Activated CD8-positive, alpha-beta memory T cell treated with anti-CD3 and anti-CD28 coated beads for 24 hours (primary cell): Measurements from ENCODE around the gene EPHA10.
A peak's percentile ranks its signal among the peaks of the same experiment; 100 is the strongest.
"Not testable (repeated sequence)": the region's sequence is repeated elsewhere in the genome, so short reads cannot be mapped to it uniquely, and the experiment has no call there.

Source experiments
- DNase-seq: peaks from one replicate; pipeline ENCODE4 v3.0.0-alpha.2; 2020

Gene EPHA10

DNA sequence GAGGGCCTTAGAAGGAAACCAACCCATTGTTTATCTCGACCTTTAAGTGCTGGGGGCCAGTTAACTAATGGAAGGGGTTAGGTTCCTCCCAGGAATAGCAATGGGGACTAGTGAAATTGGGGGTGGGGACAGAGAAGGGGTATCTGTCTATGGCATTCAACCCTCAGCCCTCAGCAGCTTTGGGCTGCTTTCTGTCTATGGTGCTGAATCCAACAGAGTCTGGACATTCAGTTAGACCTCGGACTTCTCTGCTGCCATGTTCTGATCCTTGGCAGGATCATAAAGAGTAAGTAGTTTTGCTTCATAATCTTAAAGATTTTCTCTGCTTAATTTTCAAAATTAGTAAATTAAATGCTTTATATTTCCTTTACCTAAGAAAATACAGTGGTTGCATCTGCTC lies 2.6 kb upstream of the EPHA10 start:
- DNase-seq, result no peak

DNA sequence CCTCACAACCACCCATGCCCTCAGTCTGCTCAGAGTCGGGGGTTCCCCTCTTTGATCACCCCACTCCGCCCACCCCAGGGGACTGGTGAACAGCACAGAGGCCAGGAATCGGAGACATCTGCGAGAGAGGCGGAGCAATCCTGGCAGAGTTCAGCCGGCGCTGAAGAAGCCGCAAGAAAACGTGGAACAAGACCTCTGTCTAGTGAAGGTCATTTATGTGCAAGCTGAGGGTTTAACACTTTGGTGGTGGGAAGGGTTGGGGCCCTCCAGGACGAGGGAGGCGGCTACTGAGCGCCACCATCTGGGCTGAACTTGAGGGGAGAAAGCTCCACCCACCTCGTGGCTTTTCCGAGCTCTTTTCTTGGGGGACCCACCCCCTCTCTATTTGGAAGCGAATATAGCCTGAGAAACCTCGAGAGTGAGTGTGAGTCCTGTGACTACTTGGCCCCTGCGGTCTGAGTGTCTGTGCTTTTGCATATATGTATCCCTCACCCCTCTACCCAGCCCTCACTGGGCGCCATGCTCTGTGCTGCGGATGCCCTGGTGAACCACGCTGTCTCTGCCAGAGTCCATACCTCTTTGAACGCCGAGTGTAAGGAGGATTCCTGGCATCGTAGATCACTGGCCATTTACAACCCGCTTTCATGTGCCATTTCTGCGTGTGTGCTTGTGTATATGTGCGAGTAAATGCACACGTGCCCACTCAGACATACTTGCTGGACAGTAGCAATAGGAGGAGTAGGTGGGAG lies 1.2 kb upstream of the EPHA10 start:
- peak; percentile 58 for DNase-seq

DNA sequence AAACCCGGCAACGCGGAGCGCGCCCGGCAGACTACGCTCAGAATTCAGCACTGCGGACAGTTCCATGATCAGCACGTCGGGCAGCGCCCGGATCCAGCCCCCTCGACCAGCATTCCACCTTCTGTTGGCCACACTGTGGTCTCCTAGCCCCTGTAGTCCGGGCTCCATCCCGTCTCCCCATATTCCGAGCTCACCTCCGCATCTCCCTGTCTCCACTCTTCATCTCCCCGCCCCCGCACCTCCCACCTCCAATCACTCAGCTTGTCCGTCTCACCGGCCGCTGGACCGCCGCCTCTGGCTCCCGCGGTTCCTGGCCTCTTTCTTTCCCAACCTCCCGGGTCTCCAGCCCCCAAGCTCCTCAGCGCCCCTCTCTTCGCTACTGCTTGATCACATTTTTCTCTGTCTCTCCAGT lies 500 bp downstream of the EPHA10 start:
- peak; percentile 76 for DNase-seq

DNA sequence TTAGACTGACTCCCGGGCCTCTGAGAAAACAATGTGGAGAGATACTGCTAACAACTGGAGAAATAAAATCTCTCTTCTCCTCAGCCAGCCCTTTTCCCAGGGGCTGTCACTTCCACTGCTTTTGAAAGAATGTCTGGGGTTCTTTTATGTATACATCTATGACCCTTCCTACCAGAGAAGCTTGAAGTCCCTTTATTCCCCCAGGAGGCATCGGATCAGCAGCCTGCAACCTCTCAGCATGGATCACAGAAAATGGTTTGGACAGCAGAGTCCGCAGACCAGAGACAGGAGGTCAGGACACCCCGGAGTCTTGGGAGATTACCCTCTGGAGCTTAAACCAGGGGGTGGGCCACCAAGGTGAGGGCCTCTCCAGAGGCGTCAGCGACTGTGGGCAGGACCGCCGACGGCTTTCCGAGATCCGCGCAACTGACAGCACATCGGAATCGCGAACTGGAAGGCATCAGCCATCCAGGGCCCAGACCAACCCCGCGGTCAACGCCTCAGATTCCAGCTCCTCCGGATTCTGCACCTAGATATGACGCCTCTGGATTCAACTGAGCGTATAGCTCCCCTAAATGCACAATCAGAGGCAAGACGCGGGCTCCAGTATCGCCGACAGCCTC lies 1.0 kb downstream of the EPHA10 start:
- no peak for DNase-seq

DNA sequence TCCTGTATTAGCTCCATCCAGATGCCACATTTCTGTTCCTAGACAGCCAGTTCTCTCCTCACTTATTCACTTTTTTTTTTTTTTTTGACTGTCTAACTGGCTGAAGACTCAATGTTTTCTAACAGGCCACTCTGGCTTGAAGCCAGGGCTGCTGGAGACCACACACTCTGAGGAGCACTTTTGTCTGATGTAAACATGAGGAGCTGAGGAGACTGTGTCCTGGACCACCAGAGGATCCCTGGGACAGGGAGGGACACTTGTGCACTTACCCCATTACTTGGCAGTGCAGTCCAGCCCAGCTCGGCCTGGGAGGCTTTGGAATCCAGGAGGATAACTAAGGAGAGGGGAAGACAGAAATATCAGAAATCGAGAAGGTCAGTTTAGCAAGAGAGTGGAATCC lies 2.4 kb downstream of the EPHA10 start:
- peak; percentile 28 for DNase-seq

DNA sequence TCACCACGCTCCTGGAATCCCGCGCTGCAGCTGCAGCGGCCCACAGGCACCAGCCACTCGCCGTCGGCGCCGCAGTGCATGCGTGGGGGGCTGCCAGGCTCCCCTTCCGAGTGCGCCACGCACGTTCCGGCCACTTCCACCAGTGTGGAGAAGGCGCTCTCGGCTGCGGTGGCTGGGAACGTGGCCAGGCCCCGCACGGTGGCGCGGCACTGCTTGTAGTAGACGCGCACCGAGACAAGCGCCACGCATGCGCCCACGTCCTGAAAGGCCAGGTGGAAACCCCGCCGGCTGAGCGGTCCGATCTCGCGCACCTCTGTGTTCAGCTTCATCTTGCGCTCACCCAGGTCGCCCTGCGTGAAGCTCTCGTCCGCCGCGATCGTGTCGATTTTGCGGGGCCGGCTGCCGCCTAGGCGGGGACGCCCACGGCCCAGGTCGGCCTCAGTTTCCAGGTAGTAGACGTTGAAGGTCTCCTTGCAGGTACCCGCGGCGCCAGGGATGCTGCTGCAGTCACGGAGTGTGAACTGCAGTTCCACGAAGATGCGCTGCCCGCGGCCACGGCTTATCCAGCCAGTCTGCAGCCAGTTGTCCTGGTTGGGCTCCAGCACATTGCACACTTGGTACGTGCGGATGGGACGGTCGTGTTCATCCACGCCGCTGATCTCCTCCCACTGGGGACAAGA lies 3.4 kb downstream of the EPHA10 start:
- DNase-seq, result peak; percentile 43

DNA sequence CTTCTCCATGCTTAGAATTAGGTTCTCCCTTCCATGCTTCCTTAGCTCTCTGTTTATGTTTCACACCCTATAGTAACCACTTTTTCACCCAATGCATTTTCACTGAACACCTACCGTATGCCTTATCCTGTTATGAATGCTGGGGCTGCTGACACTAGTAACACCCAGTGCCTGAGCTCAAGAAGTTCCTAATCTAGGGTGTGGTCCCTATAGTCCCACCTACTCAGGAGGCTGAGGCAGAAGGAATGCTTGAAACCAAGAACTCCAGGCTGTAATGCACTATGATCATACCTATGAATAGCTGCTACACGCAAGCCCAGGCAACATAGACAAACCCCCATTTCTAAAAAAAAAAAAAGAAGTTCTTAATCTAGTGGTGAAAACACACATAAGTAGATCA lies 5.5 kb downstream of the EPHA10 start:
- DNase-seq, result peak; percentile 1

DNA sequence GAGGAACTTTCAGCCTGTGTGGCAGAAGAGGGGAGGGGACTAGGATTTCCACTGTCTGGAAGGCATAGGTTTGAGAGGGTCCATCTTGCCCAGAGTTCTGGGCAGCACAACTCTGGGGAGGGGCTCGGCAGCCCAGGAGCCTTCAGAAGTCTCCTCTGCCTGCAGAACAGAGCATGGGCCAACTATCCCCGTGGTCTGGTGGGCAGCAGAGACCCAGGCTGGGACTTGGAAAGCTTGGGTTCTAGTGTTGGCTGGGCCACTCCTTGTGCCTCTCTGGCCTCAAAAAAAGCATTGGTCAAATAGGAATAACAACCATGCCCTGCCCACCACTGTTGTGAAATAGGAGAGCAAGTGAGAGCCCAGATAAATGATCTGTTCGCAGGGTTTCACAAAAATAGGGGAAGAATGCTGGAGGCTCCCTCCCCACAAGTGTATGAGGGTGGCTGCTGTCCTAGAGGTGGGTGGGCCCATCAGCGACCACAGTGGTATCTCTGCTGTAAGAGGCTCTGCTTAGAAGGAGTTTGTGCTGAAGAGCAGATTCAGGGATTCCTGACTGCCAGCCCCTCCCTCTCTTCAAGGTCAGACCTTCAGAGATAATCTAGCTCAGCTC lies 8.9 kb downstream of the EPHA10 start:
- DNase-seq, result peak; percentile 24

DNA sequence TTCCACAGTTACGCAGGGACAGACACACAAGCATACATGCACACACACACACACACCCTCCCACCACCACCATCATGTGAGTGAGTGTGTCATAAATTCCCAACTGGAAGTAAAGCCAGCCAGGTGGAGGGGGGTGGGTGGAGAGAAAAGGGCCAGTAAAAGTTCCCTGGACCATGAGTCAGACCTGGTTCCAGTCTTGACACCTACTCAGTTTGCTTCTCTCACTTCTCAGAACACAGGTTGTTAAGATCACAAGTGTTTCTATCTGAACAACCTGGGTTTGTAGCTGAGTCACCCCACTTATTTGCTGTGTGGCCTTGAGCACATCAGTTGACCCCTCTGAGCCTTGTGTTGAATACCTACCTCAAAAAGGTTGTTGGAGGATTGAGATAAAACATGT lies 9.6 kb downstream of the EPHA10 start:
- peak; percentile 52 for DNase-seq

DNA sequence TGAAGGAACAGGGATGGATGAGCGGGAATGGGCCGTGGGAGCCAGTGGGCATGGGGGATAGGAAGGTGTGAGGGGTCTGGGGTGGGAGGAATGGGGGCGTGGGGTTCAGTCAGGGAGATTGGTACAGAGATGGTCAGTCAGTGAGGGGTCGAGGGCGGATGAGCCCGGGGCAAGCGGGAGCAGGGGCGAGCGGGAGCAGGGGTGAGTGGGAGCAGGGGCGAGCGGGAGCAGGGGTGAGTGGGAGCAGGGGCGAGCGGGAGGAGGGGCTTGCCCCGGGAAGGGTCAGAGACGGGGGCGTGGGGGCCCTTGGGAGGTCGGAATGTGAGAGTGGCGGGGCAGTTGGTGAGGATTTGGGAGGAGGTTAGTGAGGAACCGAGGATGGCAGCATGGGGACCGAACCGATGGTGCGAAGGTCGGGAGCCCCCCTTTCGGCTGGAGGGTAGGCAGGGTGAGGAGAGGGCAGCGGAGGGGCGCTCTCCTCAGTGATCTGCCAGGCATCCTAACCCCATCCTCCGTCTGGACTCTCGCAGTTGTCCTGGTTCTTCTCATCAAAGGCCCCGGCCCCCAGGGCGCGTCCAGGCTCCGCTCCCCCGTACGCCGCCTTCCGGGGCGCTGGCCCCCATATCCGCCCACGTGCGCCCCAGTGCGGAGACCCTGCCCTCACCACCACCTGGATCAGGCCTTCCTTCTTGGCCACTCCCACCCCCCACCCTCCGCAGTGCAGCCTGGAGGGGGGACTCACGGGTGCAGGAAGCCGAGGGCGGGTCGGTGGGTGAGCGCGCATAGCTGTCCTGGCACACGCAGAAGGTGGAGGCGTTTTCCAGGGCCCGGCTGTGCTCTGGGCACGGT lies 11.2 kb downstream of the EPHA10 start:
- no peak for DNase-seq

DNA sequence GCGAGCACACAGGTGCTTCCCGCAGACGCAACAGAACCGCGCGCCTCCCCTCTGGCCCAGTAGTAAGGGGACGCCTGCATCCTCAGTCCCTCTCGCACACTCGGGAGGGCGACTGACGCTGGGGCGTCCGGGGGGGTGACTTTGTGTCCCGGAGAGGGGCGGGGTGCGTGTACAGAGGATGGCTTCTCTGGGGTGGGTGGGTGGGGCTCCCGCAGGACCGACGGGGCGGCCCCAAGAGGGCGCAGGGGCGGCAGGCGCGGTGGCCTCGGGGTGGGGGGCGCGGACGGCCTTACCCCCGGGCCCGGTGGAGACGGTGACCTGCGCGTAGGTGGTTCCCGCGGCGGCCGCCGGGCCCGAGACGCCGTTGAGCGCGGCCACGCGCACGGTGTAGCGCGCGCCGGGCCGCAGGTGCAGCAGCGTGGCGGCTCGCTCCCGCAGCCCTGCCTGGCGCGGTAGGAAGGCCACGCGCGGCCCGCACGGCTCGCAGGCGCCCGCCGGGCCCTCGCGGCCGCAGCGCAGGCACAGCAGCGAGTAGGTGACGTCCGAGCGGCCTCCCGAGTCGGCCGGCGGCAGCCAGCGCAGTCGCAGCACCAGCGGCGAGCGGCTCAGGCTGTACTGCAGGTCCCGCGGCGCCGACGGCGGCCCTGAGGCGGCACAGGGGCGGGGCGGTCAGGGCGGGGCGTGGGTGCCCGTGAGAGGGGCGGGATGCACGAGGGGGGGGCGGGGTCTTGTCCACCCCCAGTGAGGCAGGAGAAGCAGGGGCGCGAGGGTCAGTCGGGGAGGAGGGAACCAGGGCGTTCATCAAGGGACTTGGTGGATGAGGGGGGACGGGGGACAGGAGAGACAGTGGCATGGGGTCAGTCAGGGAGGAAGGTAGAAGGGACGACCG lies 12.1 kb downstream of the EPHA10 start:
- no peak for DNase-seq

DNA sequence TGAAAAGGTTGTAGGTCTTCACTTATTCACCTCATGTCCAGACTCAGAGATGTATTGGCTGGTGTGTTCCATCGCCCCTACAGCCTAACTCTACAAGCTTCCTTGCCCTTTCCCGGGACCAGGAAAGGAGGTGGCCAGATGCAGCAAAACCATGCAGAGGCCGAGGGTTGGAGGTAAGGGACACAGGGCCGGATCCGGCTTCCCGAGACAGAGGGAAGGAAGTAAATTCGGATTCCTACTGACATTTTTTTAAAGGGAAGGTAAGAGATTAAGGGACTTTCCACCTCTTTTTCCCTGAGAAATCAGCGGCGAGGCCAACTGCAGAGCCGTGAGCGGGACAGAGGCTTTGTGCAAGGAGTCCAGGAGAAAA lies 12.7 kb downstream of the EPHA10 start:
- no peak for DNase-seq

DNA sequence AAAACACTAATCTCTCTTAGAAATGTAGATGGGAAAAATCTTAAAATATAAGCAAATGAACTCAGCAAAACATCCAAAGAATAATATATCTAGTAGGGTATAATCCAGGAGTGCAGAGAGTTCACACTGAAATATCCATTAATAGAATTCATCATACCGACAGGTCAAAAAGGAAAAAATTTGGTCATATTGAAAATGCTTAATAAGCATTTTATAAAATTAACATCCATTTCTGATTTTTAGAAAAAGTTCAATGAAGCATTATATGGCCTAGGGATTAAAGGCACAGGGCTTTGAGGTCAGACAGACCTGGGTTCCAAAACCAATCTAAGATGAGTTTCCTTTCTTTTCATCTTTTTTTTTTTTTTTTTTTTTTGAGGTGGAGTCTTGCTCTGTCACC lies 16.4 kb downstream of the EPHA10 start:
- no peak for DNase-seq

DNA sequence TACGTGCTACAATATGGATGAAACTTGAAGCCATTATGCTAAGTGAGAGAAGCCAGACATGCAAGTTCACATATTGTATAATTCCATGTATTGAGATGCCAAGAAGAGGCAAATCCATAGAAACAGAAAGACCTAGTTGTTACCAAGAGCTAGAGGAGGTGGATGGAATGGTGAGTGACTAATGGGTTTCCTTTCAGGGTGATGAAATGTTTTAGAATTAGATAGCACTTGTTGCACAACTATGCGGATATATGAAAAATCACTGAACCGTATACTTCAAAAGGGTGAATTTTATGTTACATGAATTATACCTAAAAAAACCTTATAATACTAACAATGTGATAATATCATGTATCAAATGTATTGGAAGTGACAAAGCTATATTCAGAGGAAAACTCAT lies 18.1 kb downstream of the EPHA10 start:
- DNase-seq, result no peak

DNA sequence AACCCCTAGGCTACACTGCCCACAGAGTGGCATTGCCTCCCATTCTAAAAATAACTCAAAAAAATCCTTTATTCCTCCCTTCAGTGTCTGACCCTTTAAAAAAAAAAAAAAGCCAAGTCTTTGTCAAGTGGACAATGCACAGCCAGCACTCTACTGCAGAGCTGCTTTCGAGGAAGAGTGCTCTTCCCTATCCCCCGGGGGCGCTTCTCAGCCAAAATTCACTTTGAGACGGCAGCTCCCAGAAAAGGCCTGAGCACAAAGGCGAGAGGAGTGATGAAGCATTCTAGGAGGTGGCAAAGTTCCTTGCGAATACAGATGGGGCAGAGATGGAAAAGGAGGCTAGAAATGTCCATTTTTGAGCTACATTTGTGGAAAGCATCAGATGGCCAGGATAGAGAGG lies 23.3 kb downstream of the EPHA10 start:
- DNase-seq, result no peak

DNA sequence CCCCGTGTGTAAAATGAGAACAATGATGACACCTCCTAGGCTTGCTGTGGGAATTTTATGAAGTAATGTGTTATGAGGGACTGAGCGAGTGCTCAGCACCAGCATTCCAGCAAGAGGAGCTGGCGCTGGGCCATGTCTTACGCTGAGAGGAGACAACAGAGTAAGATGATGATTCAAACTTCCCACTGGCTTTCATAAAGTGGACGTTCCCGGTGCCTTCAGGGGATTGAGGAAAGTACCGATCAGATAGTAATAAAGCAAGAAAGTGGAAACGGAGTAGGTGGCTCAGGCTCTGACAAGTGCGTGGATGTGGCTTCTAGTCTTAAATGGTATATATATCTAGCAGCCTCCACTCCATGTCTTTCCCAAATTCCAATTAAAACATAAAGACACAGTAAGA lies 23.8 kb downstream of the EPHA10 start:
- DNase-seq, result no peak

DNA sequence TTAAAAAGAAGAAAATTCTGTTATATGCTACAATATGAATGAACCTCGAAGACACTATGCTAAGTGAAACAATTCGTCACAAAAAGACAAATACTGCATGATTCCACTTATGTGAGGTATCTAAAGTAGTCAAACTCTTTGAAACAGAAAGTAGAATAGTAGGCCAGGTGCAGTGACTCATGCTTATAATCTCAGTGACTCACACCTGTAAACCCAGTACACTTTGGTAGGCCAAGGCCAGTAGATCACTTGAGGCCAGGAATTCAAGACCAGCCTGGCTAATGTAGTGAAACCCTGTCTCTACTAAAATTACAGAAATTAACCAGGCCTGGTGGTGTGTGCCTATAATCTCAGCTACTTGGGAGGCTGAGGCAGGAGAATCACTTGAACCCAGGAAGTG lies 25.7 kb downstream of the EPHA10 start:
- DNase-seq, result no peak

DNA sequence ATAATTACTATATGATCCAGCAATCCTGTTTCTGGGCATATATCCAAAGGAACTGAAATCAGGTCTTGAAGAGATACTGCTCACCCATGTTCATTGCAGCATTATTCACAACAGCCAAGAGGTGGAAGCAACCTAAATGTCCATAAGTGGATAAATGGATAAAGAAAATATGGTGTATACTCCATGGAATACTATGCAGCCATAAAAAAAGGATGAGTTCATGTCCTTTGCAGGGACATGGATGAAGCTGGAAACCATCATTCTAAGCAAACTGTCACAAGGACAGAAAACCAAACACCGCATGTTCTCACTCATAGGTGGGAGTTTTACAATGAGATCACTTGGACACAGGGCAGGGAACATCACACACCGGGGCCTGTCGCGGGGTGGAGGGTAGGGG lies 26.3 kb downstream of the EPHA10 start:
- not testable (repeated sequence) for DNase-seq

DNA sequence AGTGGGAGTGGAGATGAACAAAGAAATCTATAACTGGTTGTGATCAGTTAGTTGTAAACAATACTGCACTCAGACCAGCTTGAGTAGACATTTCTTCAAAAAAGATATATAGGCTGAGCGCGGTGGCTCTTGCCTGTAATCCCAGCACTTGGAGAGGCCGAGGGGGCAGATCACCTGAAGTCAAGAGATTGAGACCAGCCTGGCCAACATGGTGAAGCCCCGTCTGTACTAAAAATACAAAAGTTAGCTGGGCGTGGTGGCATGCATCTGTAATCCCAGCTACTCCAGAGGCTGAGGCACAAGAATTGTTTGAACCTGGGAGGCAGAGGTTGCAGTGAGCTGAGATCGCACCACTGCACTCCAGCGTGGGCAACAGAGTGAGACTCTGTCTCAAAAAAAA lies 26.9 kb downstream of the EPHA10 start:
- DNase-seq, result not testable (repeated sequence)

DNA sequence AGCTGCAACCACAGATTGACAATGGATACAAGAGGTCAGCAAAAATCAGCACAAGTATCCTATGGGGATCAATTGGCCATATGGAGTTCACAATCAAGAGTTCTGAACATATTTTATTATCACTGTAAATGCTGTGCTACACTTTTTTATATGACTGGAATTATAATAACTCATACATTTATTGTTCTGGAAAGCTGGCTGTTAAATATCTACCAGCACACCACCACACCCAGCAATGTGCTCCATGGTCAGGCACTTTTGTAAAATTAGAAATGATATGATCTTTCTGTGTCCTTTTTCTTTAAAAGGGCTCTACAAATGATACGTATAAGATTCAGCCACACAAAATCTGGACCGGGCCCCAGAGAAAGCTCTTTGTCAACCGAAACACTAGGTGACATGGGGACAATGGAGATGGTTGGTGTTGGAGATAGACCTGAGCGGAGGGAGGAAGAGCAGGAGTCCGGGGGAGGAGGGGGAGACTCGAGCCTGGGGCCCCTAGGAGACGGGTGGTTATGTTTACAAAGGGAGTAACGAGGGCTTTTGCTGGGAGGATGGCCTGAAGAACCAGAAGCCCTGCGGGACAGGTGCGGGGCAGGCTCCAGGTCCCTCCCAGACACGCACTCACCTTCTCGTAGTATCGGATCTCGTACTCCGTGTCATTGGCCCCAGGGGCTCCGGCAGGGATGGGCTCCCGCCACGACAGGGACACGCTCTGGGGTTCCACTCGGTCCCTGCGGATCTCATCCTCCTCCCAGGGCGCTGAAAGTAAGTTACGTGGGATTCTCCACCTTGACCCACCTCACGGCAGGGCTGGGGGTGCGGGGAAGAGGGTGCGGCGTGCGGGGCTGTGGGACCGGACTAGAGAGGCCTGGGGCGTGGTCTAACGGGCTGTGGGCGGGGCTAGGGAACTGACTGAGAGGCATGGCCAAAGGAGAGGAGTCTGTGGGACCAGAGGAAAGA lies 30.0 kb downstream of the EPHA10 start:
- no peak for DNase-seq
